NB4 (cell line): Measurements from ENCODE around the gene HS3ST3B1.

Source experiments
- DNase-seq: peaks from one replicate; pipeline ENCODE4 v3.0.0; 2010; ENCODE audit warnings: low read depth
- H3K4me3 ChIP-seq: one replicate; pipeline ENCODE4 v1.5.1; 2011; ENCODE audit warnings: mild to moderate bottlenecking, low read depth, low read length, moderate library complexity
- CTCF ChIP-seq: IDR thresholded peaks from one replicate; pipeline ENCODE4 v1.5.1; 2012; ENCODE audit warnings: low read depth, low read length
- MAX ChIP-seq: IDR thresholded peaks from 2 replicates; pipeline ENCODE4 v1.6.1; 2011; ENCODE audit warnings: low read depth, low read length
- MYC ChIP-seq: IDR thresholded peaks from 2 replicates; pipeline ENCODE4 v1.6.1; 2011; ENCODE audit warnings: low read depth, low read length
- POLR2A ChIP-seq: IDR thresholded peaks from 2 replicates; pipeline ENCODE4 v1.6.1; 2011; ENCODE audit warnings: mild to moderate bottlenecking; ENCODE audit not compliant: insufficient read length; ENCODE audit errors: extremely low read depth

HS3ST3B1 gene

DNA sequence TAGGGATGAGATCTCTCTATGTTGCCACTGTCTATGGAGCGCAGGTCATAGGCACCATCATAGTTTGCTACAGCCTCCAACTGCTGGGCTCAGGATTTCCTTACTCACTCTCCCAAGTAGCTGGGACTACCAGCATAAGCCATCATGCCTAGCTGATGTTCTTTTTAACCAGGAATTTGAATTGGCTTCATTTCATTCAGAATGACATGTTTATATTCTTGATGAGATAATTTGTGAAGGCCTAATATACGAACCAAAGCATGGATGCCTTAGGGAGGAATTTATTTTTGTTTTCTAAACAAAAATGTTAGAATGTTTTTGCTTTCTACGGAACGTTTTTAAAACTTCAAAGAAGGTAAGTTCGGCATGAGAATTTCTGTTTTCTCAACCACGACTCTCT is 71.6 kb downstream of the HS3ST3B1 start:
- H3K4me3 ChIP-seq: no peak overlapping the region
- DNase-seq: no peak
- no peak for TF ChIP-seq MYC
- no peak for TF ChIP-seq MAX
- TF ChIP-seq CTCF: no peak
- no peak for TF ChIP-seq POLR2A

DNA sequence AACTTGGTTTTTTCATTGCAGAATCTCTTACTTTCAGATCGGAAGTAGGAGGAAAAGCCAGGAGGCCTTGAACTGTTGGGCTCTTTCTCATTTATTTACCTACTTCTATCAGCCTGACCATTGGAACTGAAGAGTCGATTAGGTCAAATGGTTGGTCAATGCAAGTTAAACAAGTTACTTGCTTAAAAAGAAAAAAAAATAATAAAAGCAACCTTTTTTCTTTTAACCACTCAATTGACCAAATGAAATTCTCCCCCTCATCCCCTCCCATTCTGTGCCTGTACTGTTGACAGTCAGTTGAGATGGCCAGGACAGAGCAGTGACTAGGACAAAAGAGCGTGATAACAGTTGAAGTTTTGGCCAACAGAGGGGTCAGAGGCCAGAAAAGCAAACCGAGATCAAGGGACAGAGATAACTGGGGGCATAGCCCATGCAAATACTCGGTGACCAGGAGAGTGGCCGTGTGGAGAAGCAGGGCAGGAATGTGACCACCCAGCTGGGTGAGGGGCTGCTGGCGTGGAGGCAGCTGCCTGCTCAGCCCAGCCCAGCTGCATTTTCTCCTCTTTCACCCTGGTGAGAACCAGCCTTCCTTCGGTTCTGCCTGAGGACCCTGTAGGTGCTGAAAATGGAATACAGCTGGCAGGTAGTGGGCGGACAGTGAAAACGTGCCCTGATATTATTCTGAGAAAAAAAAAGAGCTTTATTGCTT is 72.2 kb downstream of the HS3ST3B1 start:
- DNase-seq: no peak
- H3K4me3 ChIP-seq: no peak overlapping the region
- TF ChIP-seq POLR2A (no peak), CTCF (no peak), MYC (no peak), MAX (no peak)

- DNase-seq: no peak
- TF ChIP-seq CTCF: no peak
- TF ChIP-seq MAX: no peak
- no peak for TF ChIP-seq MYC
- no peak for TF ChIP-seq POLR2A
- no peak overlapping the region for H3K4me3 ChIP-seq
Observed at GRCh38 chr17:14373614-14374259, 72.9 kb downstream of the HS3ST3B1 start.

DNA sequence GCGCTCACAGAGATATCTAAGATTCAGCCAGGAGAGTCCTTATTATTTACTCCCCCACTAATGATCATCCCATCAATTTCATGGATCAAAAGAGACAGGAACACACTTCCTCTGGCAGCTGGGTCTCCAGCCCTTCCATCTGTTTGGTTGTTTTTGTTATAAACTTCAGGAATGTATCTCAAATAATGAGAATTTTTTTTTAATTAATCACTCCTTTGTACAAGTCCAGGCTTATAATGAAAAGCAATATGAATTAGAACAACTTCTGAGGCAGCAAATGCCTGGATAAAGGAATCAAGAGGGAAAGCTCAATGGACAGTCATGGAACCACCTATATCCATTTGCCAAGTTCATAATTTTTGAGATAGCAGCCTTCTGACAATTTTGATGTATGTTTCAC is 73.4 kb downstream of the HS3ST3B1 start:
- no peak overlapping the region for H3K4me3 ChIP-seq

GRCh38 chr17:14376666-14377065 is 75.8 kb downstream of the HS3ST3B1 start:
- TF ChIP-seq MAX: no peak
- no peak for TF ChIP-seq MYC
- TF ChIP-seq CTCF: no peak
- TF ChIP-seq POLR2A: no peak
- DNase-seq: no peak

More for the DNA sequence above, 73.4 kb downstream of the HS3ST3B1 start:
- no peak for DNase-seq
- TF ChIP-seq POLR2A (no peak), CTCF (no peak), MAX (no peak), MYC (no peak)

More at GRCh38 chr17:14376666-14377065, 75.8 kb downstream of the HS3ST3B1 start:
- no peak overlapping the region for H3K4me3 ChIP-seq
